Erythroblast (primary cell): Measurements from ENCODE around the gene DMPK.

Experiments
- GATA1 ChIP-seq: IDR thresholded peaks from 2 replicates; pipeline ENCODE4 v1.6.1; 2011; ENCODE audit warnings: low read depth, mild to moderate bottlenecking, control low read depth, low read length, moderate library complexity
- POLR2A ChIP-seq: IDR thresholded peaks from 2 replicates; pipeline ENCODE4 v1.6.1; 2011; ENCODE audit warnings: mild to moderate bottlenecking, low read length

GRCh38 chr19:45814166-45814780 is 32.0 kb upstream of the DMPK start:
- TF ChIP-seq POLR2A (no peak), GATA1 (no peak)
